Measurements from ENCODE around the gene CMIP. TPM values are rescaled to one million over a fixed set of nuclear protein-coding genes. Genes with fewer than 3 reads are reported as not detected.

The CMIP gene
- total RNA-seq, 1 experiment from 2014 or later: 10.7 TPM

DNA sequence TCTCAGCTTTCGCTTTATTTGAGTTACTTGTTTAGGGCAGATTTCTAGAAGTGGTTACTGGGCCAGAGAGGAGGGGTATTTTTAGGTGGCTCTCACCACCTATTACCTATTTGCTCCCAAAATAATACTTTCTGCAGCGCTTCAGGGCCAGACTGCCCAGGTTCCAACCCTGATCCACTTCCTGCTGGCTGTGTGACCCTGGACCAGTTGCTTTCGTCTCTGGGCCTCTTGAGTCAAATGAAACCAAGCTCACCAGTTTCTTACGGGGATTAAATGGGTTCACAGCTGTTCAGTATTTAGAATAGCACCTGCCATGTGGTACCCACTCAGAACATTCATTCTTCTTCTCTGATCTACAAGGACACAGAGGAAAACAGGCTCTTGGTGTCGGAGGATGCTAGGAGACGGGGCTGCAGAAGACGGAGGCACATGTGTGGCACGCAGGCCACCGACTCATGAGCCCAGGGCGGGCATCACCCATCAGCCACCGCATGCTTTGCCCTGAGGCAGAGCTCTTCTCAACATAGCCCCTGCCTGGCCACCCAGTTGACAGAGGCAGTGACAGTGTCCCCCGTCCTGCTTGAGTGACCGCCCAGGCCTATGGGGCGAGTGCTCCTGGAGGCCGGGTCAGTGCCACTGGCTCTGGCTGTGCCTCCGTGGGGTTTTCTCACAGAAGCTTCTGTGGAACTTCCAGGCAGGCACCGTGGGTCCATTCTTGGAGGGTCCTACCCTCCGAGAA is 185.5 kb downstream of the CMIP start:
- Histone ChIP-seq H3K27me3 (replicated peaks) (no peaks in the 10 kb centered on the region), H3K4me3 (no peak overlapping the region), H3K27ac (no peak overlapping the region), H3K4me1 (replicated peaks) (peaks cover 53% of the 10 kb centered on the region), H3K9me3 (replicated peaks) (peaks cover 4% of the 10 kb centered on the region), H3K36me3 (0 out of 2 replicates have a peak, but pooled peaks cover 3% of the 10 kb centered on the region)
- DNase-seq (ENCODE audit: low read depth in 1 of 2, low spot score in 2 of 2): no peak

DNA sequence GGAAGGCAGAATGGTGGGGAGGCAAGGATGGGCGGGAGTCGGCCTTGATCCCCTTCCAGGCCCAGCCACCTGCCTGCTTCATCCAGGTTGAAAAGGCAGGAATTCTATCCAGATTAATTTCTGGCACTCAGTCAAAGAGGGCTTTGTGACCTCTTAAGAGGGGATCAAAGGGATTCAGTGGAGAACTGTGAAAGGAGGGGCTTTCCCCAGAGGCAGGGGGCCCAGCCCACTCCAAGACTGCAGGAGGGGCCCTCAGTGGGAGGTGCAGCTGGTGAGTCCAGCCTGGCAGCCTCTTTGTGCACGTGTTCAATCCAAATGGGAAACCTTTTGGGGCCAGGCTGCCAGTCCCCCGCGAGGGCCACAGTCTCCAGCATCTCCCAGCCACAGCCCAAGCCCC is 186.0 kb downstream of the CMIP start:
- Histone ChIP-seq H3K9me3 (replicated peaks) (peaks cover 4% of the 10 kb centered on the region), H3K36me3 (0 out of 2 replicates have a peak, but pooled peaks cover 3% of the 10 kb centered on the region), H3K4me3 (no peak overlapping the region), H3K27ac (no peak overlapping the region), H3K4me1 (replicated peaks) (peaks cover 48% of the 10 kb centered on the region), H3K27me3 (replicated peaks) (no peaks in the 10 kb centered on the region)
- no peak for DNase-seq (ENCODE audit: low read depth in 1 of 2, low spot score in 2 of 2)

DNA sequence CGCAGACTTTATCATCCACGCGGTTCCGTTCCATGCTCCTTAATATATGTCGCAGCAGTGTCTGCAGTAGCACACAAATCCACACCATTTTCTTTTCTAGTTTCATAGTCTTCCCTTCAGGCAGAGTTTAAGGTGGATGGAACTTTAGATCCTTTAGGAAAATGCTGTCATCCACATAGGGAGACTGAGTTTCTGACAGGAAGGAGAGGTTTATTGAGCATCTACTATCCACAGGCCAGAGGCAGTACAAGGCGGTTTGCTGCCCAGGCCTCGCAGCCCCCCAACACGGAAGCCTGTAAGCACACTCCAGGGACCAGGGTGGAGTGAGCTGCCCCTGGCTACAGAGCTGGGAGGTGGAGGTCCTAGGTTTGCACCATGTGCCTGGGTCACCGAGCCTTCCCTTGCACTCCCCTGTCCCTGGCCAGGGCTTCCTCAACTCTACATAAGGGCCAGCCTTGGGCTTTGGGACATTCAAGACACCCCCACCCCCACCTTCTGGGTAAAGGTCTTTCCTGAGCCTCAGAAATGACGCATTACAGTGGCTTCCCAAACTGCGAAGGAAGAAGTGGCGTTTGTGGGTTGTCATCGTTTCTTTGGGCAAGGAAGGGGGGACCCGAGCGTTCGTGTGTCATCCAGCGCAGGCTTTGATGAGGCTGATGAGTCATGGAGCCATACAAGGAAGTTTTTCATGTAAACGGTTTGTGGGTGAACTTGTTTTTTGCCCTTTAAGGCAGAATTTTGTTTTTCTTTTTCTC is 188.0 kb downstream of the CMIP start:
- Histone ChIP-seq H3K4me1 (replicated peaks) (peaks cover 32% of the 10 kb centered on the region), H3K27ac (peak overlapping the region; percentile 58), H3K9me3 (replicated peaks) (no peaks in the 10 kb centered on the region), H3K27me3 (replicated peaks) (no peaks in the 10 kb centered on the region), H3K4me3 (no peak overlapping the region), H3K36me3 (no peaks in the 10 kb centered on the region)
- peak; percentile 91 for DNase-seq (ENCODE audit: low read depth in 1 of 2, low spot score in 2 of 2)

DNA sequence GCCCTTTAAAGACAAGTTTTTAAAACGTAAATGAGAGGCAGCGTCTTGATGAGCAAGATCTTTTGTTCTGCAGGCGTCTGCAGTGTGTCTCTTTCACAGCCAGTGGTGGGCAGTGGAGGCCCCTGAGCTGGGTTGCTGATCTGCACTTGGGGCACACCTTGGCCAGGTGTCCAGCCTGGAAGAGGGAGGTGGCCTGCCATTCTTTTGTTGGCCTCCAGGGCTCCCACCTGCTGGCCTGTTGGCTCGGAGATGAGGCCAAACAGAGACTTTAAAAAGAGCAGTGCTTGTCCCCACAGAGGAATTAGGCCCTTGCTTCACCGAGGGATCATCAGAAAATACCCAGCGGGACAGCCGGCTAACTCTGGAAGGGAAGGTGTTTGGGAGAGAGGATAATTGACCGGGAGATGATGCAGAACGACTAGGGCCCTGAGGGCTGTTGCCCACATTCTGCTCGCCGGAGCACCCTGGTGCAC is 188.6 kb downstream of the CMIP start:
- Histone ChIP-seq H3K4me1 (replicated peaks) (peaks cover 31% of the 10 kb centered on the region), H3K4me3 (no peak overlapping the region), H3K9me3 (replicated peaks) (no peaks in the 10 kb centered on the region), H3K27ac (peak overlapping the region; percentile 47), H3K36me3 (no peaks in the 10 kb centered on the region), H3K27me3 (replicated peaks) (no peaks in the 10 kb centered on the region)
- DNase-seq (ENCODE audit: low read depth in 1 of 2, low spot score in 2 of 2): no peak

DNA sequence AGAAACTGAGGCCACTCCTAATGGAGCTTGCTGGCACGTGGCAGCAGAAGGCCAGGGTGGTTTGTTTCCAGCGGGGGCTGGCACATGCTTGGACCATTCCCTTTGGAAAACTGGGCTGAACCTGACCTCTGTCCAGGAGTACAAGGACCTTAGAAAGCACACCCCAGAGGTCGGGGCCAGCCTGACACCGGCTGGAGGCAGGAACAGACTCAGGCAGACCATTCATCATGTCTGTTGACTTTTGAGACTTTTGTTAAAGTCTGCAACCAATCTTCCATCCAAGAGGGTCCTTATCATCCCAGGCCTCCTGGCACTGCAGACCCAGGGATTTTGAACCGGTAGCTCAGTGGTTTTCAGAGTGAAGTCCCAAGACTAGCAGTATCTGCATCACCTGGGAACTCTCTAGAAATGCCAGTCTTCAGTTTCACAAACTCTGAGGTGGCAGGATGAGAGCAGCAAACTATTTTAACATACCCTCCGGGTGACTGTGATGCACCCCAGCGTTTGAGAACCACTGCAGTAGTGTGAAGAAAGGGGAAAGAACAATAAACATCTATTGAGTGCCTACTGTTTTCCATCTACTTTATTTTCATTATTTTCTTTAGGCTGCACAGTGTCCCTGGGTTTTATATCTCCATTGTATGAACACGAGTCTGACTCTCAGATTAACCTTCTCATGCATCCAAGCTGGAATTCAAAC is 189.2 kb downstream of the CMIP start:
- H3K4me1 ChIP-seq (replicated peaks): peaks cover 31% of the 10 kb centered on the region
- no peak overlapping the region for H3K27ac ChIP-seq
- H3K27me3 ChIP-seq (replicated peaks): no peaks in the 10 kb centered on the region
- H3K36me3 ChIP-seq: no peaks in the 10 kb centered on the region
- no peaks in the 10 kb centered on the region for H3K9me3 ChIP-seq (replicated peaks)
- no peak for DNase-seq (ENCODE audit: low read depth in 1 of 2, low spot score in 2 of 2)
- no peak overlapping the region for H3K4me3 ChIP-seq

DNA sequence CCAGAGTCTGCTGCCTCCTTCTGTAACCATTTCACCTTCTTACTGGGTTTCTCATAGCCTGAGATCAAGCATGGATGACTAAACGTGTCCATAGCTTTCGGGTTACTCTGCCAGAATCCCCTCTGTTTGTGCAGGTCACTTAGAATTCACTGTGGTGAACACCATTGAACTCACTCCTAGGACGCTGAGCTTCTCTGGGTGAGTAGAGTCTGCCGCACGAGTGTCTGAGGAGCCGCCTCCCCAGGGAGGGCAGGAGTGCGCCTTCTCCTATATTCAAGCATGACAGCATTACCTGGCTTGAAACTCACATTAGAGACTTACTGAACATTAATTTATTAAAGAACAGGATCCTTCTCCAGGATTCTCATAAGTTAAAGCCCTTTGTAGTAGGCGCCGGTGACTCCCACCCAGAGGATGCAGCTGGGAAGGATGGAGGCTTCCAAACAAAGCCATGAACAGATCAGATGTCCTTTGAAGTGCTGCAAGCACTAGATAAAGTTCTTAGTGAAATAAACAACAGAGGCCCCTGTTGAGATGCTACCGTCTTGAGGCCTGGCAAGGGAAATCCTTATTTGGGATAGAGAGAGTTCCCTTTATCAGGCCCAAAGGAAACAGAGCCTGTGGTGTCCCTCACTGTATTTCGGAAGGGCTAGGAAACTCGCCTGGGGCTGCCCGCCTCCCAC is 189.9 kb downstream of the CMIP start:
- Histone ChIP-seq H3K9me3 (replicated peaks) (no peaks in the 10 kb centered on the region), H3K4me1 (replicated peaks) (peaks cover 31% of the 10 kb centered on the region), H3K27me3 (replicated peaks) (no peaks in the 10 kb centered on the region), H3K36me3 (no peaks in the 10 kb centered on the region), H3K4me3 (no peak overlapping the region), H3K27ac (no peak overlapping the region)
- peak in 1 of 2 experiments; percentile 58 for DNase-seq (ENCODE audit: low read depth in 1 of 2, low spot score in 2 of 2)

DNA sequence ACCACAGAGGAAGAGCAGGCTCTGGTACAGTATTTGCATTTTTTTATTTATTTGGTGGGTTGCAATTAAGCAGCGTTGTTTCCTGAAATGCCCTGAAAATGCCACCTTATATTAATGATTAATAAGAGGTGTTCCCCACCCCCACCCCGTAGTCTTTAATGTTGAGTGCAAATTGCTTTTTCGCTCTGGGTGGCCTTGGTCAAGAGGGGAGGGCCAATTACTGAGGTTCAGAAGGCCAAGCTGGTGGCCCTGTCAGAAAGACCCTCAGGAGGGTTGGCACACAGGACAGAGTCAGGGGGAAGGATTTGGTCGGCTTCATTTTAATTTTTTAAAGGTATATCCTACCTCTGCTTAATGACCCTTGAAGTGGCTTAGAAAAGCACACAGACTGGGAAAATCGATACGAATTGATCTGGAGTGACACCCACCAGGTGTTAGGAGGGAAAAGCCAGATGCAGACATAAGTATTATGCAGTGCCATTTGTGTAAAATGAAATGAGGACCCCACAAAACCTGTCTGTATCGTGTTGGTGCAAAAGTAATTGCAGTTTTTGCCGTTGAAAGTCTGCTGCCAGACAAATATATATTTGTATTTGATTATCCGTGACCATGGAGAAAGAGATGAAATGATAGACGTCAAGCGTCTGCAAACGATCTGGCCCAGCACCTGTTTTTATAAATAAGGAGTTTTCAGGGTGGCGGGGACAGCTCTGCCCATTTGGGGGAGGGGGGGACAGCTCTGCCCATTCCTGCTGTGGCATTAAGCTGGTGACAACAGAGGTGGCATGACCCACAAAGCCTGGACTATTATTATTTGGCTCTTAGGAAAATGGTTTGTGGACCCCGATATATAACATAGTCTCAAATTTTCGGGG is 190.7 kb downstream of the CMIP start:
- H3K4me1 ChIP-seq (replicated peaks): peaks cover 31% of the 10 kb centered on the region
- H3K36me3 ChIP-seq: no peaks in the 10 kb centered on the region
- H3K9me3 ChIP-seq (replicated peaks): no peaks in the 10 kb centered on the region
- H3K27ac ChIP-seq: no peak overlapping the region
- H3K27me3 ChIP-seq (replicated peaks): no peaks in the 10 kb centered on the region
- H3K4me3 ChIP-seq: no peak overlapping the region
- no peak for DNase-seq (ENCODE audit: low read depth in 1 of 2, low spot score in 2 of 2)

DNA sequence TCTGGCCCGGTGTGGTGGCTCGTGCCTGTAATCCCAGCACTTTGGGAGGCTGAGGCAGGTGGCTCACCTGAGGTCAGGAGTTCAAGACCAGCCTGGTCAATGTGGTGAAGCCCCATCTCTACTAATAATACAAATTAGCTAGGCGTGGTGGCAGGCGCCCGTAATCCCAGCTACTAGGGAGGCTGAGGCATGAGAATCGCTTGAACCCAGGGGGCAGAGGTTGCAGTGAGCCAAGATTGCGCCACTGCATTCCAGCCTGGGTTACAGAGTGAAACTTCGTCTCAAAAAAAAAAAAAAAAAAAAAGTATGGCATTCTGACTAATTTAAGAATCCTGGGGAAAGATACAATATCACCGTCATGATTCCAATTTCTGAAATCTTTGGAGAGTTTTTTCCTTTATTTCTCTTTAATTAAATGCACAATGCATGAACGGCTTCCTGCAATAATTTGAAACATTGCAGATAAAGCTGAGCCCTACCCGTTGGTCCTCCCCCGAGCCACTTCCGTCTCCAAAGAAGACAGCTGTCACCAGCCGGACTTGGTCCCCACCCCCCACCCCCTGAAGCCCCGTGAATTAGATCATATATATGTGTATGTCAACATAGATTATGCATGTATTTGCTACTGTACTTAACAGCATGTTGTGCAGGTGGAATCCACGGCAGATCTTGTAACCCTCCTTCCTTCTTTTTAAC is 191.8 kb downstream of the CMIP start:
- no peaks in the 10 kb centered on the region for H3K36me3 ChIP-seq
- H3K27ac ChIP-seq: no peak overlapping the region
- DNase-seq (ENCODE audit: low read depth in 1 of 2, low spot score in 2 of 2): no peak
- no peak overlapping the region for H3K4me3 ChIP-seq
- H3K9me3 ChIP-seq (replicated peaks): no peaks in the 10 kb centered on the region
- peaks cover 31% of the 10 kb centered on the region for H3K4me1 ChIP-seq (replicated peaks)
- no peaks in the 10 kb centered on the region for H3K27me3 ChIP-seq (replicated peaks)

DNA sequence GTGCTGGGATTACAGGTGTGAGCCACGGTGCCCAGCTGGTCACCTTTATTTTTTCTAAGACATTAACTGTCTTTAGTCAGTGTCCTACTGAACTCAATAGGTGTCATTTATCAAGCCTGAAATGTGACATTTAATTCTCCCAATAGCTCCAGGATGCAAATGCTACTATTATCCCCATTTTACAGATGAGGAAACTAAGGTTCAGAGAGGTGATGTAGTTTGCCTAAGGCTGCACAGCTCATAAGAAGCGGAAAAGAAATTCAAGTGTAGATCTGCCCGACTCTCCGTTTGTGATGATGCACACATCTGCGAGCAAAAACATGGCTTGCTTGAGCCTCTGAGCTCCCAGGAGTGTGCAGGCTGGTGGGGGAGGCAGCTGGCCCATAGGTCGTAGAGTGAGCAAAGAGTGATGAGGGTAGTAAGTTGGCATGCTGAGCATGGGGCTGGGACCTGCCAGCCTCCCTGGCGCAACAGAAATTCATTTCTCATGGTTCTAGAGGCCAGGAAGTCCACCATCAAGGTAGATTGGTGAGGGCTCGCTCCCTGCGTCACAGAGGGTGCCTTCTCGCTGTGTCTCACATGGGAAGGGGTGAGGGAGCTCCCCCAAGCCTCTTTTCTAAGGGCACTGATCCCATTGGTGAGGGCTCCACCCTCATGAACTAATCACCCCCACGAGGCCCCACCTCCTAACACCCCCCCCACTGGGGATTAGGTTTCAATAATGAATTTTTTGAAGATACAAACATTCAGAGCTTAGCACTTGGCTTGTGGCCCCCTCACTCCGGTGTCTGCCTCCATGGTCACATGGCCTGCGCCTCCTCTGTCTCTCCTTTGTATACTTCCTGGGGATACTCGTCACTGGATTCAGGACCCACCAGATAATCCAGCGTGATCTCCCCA is 193.0 kb downstream of the CMIP start:
- Histone ChIP-seq H3K27ac (no peak overlapping the region), H3K4me1 (replicated peaks) (peaks cover 26% of the 10 kb centered on the region), H3K27me3 (replicated peaks) (no peaks in the 10 kb centered on the region), H3K9me3 (replicated peaks) (no peaks in the 10 kb centered on the region), H3K4me3 (no peak overlapping the region), H3K36me3 (no peaks in the 10 kb centered on the region)
- no peak for DNase-seq (ENCODE audit: low read depth in 1 of 2, low spot score in 2 of 2)

DNA sequence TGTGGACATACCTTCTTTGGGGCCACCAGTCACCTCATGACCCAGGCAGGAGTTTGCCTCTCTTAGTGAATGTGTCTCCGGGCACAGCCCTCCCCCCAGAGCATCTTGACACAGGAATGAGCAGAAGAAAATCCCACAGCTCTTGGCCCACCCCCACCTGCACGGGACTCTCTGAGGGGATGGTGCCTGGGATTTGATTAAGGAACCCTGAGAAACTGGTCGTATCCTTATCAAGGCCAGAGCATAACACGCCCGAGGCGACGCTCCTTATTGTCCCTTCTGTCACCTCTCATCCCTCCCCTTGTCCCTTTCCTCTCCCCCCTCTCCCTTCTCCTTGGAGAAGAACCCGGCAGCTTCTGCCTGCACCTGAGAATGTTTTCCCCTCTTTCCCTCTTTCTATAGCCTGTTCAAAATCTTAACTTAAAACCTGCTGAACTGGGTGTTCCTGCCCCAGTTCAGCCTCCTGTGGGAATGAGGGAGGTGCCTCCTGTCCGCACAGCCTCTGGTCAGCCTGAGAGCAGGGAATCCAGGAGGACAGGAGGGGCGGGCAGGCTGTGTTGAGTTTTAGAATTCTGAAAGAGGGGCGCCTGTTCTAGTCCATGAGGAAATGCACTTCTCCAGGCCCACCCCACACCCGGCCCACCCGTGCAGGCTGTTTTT is 193.8 kb downstream of the CMIP start:
- Histone ChIP-seq H3K36me3 (no peaks in the 10 kb centered on the region), H3K4me1 (replicated peaks) (peaks cover 18% of the 10 kb centered on the region), H3K27ac (no peak overlapping the region), H3K4me3 (no peak overlapping the region), H3K9me3 (replicated peaks) (no peaks in the 10 kb centered on the region), H3K27me3 (replicated peaks) (no peaks in the 10 kb centered on the region)
- no peak for DNase-seq (ENCODE audit: low read depth in 1 of 2, low spot score in 2 of 2)

DNA sequence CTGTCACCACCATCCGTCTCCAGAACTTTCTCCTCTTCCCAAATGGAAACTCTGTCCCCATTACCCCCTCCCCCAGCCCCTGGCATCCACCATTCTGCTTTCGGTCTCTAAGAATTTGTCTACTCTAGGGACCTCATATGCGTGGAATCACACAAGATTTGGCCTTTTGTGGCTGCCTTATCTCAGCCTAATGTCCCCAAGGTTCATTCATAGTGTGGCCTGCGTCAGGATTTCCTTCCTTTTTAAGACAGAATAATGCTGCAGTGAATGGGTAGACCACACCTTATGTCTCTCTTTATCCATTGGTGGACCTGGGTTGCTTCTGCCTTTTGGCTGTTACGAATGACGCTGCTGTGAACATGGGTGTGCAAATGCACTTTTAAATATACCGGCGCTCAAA is 194.7 kb downstream of the CMIP start:
- H3K4me3 ChIP-seq: no peak overlapping the region
- H3K4me1 ChIP-seq (replicated peaks): peaks cover 9% of the 10 kb centered on the region
- no peaks in the 10 kb centered on the region for H3K36me3 ChIP-seq
- no peaks in the 10 kb centered on the region for H3K9me3 ChIP-seq (replicated peaks)
- no peak overlapping the region for H3K27ac ChIP-seq
- H3K27me3 ChIP-seq (replicated peaks): no peaks in the 10 kb centered on the region
- no peak for DNase-seq (ENCODE audit: low read depth in 1 of 2, low spot score in 2 of 2)
